B cell (primary cell): ENCODE data around the gene ZC3HAV1. TPM values are rescaled to one million over a fixed set of nuclear protein-coding genes. Genes with fewer than 3 reads are reported as not detected.
"Not testable (repeated sequence)": the region's sequence is repeated elsewhere in the genome, so short reads cannot be mapped to it uniquely, and the experiment has no call there.

Source experiments
- ATAC-seq: fragments of 200-7000 bp; cut with Tn5 transposase; one replicate; pipeline ENCODE4 v1.10.0; 2021; ENCODE audit warnings: low read depth, mild to moderate bottlenecking, moderate number of reproducible peaks, moderate library complexity
- CTCF ChIA-PET: fragments of 350-600 bp; sonication (Branson Sonifier 250); formaldehyde crosslinking; loops from one replicate; lab custom pipeline; 2021; ENCODE audit warnings: antibody characterized with exemption, inconsistent platforms; lab: Charles Lee
- POLR2A ChIA-PET: fragments of 350-600 bp; sonication (Branson Sonifier 250); formaldehyde crosslinking; loops from one replicate; lab custom pipeline; 2021; ENCODE audit warnings: antibody characterized with exemption; lab: Charles Lee
- DNase-seq: peaks from one replicate; pipeline ENCODE4 v3.0.0; 2013
- H2AFZ ChIP-seq: 2 replicates; pipeline ENCODE4 v1.6.1; 2012; ENCODE audit warnings: mild to moderate bottlenecking, low read depth, low read length; ENCODE audit not compliant: insufficient read depth, poor library complexity, severe bottlenecking
- H3K27ac ChIP-seq, 2 donors: 1 replicate in 1 of 2; 2 replicates in 1 of 2; pipeline ENCODE4 v1.5.1; 2012 to 2013; ENCODE audit warnings: low read length in 2 of 2, mild to moderate bottlenecking in 2 of 2, moderate library complexity in 1 of 2
- H3K27me3 ChIP-seq, 4 experiments: fragments of 200-600 bp in 1 of 4; sonication (generic) in 1 of 4; replicated peaks in 1 of 4; 1 replicate in 2 of 4; 2 replicates in 2 of 4; pipeline versions ENCODE4 v1.6.1 to v1.7.0; 2013 to 2016; ENCODE audit warnings: low read length in 3 of 4, mild to moderate bottlenecking in 2 of 4, mixed read lengths in 1 of 4, moderate library complexity in 1 of 4; ENCODE audit not compliant: insufficient read depth in 4 of 4, control insufficient read depth in 3 of 4; ENCODE audit errors: control extremely low read depth in 1 of 4
- H3K36me3 ChIP-seq, 2 experiments: replicated peaks in 1 of 2; 1 replicate in 1 of 2; 2 replicates in 1 of 2; pipeline versions ENCODE4 v1.6.1 to v1.7.1; 2013; ENCODE audit warnings: low read length in 1 of 2; ENCODE audit not compliant: insufficient read depth in 2 of 2, control insufficient read depth in 1 of 2; ENCODE audit errors: control extremely low read depth in 1 of 2, extremely low read depth in 1 of 2
- H3K4me1 ChIP-seq, 2 donors: fragments of 200-600 bp in 1 of 2; sonication (generic) in 1 of 2; 1 replicate in 1 of 2; 2 replicates in 1 of 2; pipeline versions ENCODE4 v1.5.1 to v1.6.1; 2013 to 2017; ENCODE audit warnings: low read length in 2 of 2; ENCODE audit not compliant: control insufficient read depth in 2 of 2, insufficient read depth in 2 of 2
- H3K4me2 ChIP-seq: replicated peaks from 2 replicates; pipeline ENCODE3; 2012; ENCODE audit warnings: mild to moderate bottlenecking, low read depth, low read length; ENCODE audit not compliant: poor library complexity, severe bottlenecking
- H3K4me3 ChIP-seq, 5 experiments: fragments of 200-600 bp in 1 of 5; sonication (generic) in 1 of 5; 1 replicate in 3 of 5; 2 replicates in 2 of 5; pipeline versions ENCODE4 v1.5.1 to v1.7.0; 2011 to 2016; ENCODE audit warnings: low read length in 4 of 5, mild to moderate bottlenecking in 4 of 5, low read depth in 2 of 5, control low read depth in 1 of 5, moderate library complexity in 1 of 5; ENCODE audit not compliant: insufficient read depth in 1 of 5; ENCODE audit errors: control extremely low read depth in 1 of 5, extremely low read depth in 1 of 5
- H3K79me2 ChIP-seq: fragments of 200-600 bp; sonication (generic); one replicate; pipeline ENCODE4 v1.6.0; 2016; ENCODE audit warnings: low read length; ENCODE audit not compliant: control insufficient read depth, insufficient read depth
- H3K9ac ChIP-seq: fragments of 200-600 bp; sonication (generic); 2 replicates; pipeline ENCODE4 v1.6.1; 2017; ENCODE audit warnings: mild to moderate bottlenecking, low read length, moderate library complexity
- H3K9me3 ChIP-seq, 3 donors: one replicate each; pipeline versions ENCODE4 v1.6.1 to v1.7.1; 2013; ENCODE audit warnings: low read length in 2 of 3; ENCODE audit not compliant: control insufficient read depth in 2 of 3, insufficient read depth in 1 of 3; ENCODE audit errors: control extremely low read depth in 1 of 3
- H4K20me1 ChIP-seq: 2 replicates; pipeline ENCODE4 v1.6.0; 2012; ENCODE audit warnings: mild to moderate bottlenecking, low read length; ENCODE audit not compliant: insufficient read depth, control insufficient read depth, poor library complexity, severe bottlenecking
- H3K27ac Mint-ChIP-seq: one replicate; pipeline ENCODE4 v1.8.0; 2021; ENCODE audit warnings: mixed read lengths
- H3K27me3 Mint-ChIP-seq: one replicate; pipeline ENCODE4 v1.8.0; 2021; ENCODE audit warnings: mixed read lengths
- H3K4me1 Mint-ChIP-seq: one replicate; pipeline ENCODE4 v1.8.0; 2021; ENCODE audit warnings: mixed read lengths
- H3K4me3 Mint-ChIP-seq: one replicate; pipeline ENCODE4 v1.8.0; 2021; ENCODE audit warnings: mixed read lengths
- H3K9me3 Mint-ChIP-seq: one replicate; pipeline ENCODE4 v1.8.0; 2022; ENCODE audit warnings: mixed read lengths; ENCODE audit not compliant: insufficient read depth
- EZH2 ChIP-seq: IDR thresholded peaks from 2 replicates; pipeline ENCODE4 v1.6.1; 2012; ENCODE audit warnings: borderline replicate concordance, low read depth, mild to moderate bottlenecking, moderate library complexity, low read length; ENCODE audit not compliant: insufficient read depth, poor library complexity, severe bottlenecking
- WGBS: methylation state at CpG from one replicate; pipeline ENCODE4 v1.1.5; 2013; ENCODE audit warnings: missing lambda C conversion rate; ENCODE audit not compliant: insufficient coverage; 5-methylcytosine and 5-hydroxymethylcytosine counted together
- intact Hi-C: fragments of 100-400 bp; cut with micrococcal nuclease; formaldehyde crosslinking; loops from one replicate; pipeline ENCODE4 v1.10.0; 2022
- polyA plus RNA-seq: library from polyadenylated mRNA; depleted of rRNA; stranded (reverse); fragments of >200 nt; gene quantifications from 2 replicates; pipeline ENCODE4 v1.2.3, GENCODE V29; 2012
- total RNA-seq, 2 donors: library from RNA; stranded (reverse); fragments of 120-200 nt in 1 of 2; gene quantifications; 1 replicate in 1 of 2; 2 replicates in 1 of 2; pipeline versions ENCODE4 v1.2.3 to v1.2.4, GENCODE V29; 2013 to 2022
- TF ChIP-seq, protein P1 (sequence below): fragments of 200-600 bp; IDR thresholded peaks from one replicate; pipeline ENCODE4 v1.8.0; 2022; ENCODE audit warnings: antibody characterized with exemption, mild to moderate bottlenecking

Gene ZC3HAV1
- total and polyA plus RNA-seq, 2 donors (not counting 1 experiment from before 2014, with no cell fraction given) = 45.9 to 101 TPM

DNA sequence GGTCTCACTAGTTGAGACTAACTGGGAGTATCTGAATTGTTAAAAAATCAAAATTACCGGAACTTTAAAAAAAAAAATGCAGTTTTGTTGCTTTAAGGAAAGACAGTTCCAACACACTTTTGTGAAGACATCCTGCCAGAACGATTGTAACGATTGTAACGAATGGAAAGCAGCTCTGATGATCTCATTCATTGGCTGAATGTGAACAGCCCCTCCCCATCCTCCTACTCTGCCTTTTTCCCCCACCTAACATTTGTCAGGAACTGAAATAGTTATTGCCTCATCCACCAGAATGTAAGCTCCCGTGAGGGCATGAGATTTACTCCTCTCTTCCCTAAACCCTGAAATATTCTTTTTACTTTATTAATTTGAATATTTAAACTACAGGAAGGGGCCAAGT is 50.6 kb downstream of the ZC3HAV1 start:
- peak overlapping the region; percentile 22 for H3K27ac Mint-ChIP-seq
- intact Hi-C loops = no loop called here
- H3K4me1 ChIP-seq = no peaks in the 10 kb centered on the region
- H3K27ac ChIP-seq = no peak overlapping the region
- peaks cover 45% of the 10 kb centered on the region for H4K20me1 ChIP-seq
- no peaks in the 10 kb centered on the region for H3K9me3 ChIP-seq
- H3K79me2 ChIP-seq = peaks cover 22% of the 10 kb centered on the region
- no peak overlapping the region for H3K4me2 ChIP-seq
- no peak for DNase-seq
- POLR2A ChIA-PET = interaction anchor here (0.7 kb wide), 1 partner anchor 24 kb away, joined by 5 read pairs; no protein-coding TSS in a partner anchor
- no peaks in the 10 kb centered on the region for H3K27me3 Mint-ChIP-seq
- peaks cover 4% of the 10 kb centered on the region for H3K4me1 Mint-ChIP-seq
- no peak overlapping the region for H3K4me3 ChIP-seq
- H3K36me3 ChIP-seq = peaks cover 6 to 87% of the 10 kb centered on the region in 2 experiments
- no peak for TF ChIP-seq EZH2
- TF ChIP-seq, protein P1, sequence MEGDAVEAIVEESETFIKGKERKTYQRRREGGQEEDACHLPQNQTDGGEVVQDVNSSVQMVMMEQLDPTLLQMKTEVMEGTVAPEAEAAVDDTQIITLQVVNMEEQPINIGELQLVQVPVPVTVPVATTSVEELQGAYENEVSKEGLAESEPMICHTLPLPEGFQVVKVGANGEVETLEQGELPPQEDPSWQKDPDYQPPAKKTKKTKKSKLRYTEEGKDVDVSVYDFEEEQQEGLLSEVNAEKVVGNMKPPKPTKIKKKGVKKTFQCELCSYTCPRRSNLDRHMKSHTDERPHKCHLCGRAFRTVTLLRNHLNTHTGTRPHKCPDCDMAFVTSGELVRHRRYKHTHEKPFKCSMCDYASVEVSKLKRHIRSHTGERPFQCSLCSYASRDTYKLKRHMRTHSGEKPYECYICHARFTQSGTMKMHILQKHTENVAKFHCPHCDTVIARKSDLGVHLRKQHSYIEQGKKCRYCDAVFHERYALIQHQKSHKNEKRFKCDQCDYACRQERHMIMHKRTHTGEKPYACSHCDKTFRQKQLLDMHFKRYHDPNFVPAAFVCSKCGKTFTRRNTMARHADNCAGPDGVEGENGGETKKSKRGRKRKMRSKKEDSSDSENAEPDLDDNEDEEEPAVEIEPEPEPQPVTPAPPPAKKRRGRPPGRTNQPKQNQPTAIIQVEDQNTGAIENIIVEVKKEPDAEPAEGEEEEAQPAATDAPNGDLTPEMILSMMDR = no peak
- H3K4me3 Mint-ChIP-seq = no peak overlapping the region
- WGBS = 79% methylated on average over 3 of the region's 5 CpGs
- H2AFZ ChIP-seq = no peak overlapping the region
- CTCF ChIA-PET = interaction anchor here (0.8 to 2.7 kb wide), 5 partner anchors 11 to 41 kb away, joined by 3 to 18 read pairs (median 5); no protein-coding TSS in a partner anchor
- no peaks in the 10 kb centered on the region for H3K27me3 ChIP-seq
- ATAC-seq = no peak
- no peaks in the 10 kb centered on the region for H3K9me3 Mint-ChIP-seq
- H3K9ac ChIP-seq = no peak overlapping the region

DNA sequence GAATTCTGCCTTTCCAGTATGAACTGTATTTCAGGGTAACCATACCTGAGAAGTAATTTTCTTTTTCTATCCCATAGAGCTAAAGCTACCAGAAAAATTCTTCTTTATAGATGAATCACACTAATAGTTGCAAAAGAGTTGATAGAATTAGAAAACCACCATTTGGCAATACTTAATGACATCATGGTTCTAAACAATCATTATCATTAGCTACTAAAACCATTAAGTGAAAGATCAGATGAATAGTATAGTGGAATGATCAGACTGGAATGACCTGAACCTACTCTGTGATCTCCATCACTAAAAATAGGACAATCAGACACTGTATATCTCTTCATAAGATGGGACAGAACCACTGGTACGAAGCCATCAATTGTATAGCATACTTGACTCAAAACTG is 53.8 kb downstream of the ZC3HAV1 start:
- intact Hi-C loops = no loop called here
- 80% methylated on average over 1 of the region's 1 CpG for WGBS

DNA sequence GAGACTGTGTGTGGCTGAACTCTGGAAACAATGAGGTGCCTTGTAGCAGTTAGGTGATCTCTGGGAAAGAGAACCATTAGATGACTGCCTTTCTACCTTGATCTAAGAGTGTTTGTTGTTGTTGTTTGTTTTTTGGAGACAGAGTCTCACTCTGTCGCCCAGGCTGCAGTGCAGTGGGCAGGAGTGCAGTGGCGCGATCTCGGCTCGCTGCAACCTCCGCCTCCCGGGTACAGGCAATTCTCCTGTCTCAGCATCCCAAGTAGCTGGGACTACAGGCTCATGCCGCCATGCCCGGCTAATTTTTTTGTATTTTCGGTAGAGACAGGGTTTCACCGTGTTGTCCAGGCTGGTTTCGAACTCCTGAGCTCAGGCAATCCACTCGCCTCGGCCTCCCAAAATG is 54.9 kb downstream of the ZC3HAV1 start:
- peaks cover 5 to 87% of the 10 kb centered on the region in 2 experiments for H3K36me3 ChIP-seq
- CTCF ChIA-PET = interaction anchor here (2.4 kb wide), 1 partner anchor 20 kb away, joined by 11 read pairs; no protein-coding TSS in a partner anchor
- H3K4me3 ChIP-seq, H3K27ac Mint-ChIP-seq, H3K4me2 ChIP-seq, H3K27ac ChIP-seq, intact Hi-C loops, POLR2A ChIA-PET, H3K9ac ChIP-seq, H3K27me3 Mint-ChIP-seq, H3K9me3 Mint-ChIP-seq, H3K27me3 ChIP-seq, H2AFZ ChIP-seq, ATAC-seq, H3K4me1 Mint-ChIP-seq, DNase-seq, H3K9me3 ChIP-seq, H3K4me1 ChIP-seq, H3K4me3 Mint-ChIP-seq: not testable (repeated sequence)
- WGBS = 98% methylated on average over 14 of the region's 14 CpGs
- peaks cover 37% of the 10 kb centered on the region for H4K20me1 ChIP-seq
- peaks cover 13% of the 10 kb centered on the region for H3K79me2 ChIP-seq

More for the DNA sequence above, 53.8 kb downstream of the ZC3HAV1 start:
- ChIA-PET POLR2A (no interaction called here), CTCF (no interaction called here)
- Histone ChIP-seq H3K79me2 (peaks cover 16% of the 10 kb centered on the region), H4K20me1 (peaks cover 41% of the 10 kb centered on the region), H3K27me3 (no peaks in the 10 kb centered on the region), H3K4me2 (no peak overlapping the region), H3K9ac (no peak overlapping the region), H2AFZ (no peak overlapping the region), H3K27ac (no peak overlapping the region), H3K9me3 (no peaks in the 10 kb centered on the region), H3K4me1 (no peaks in the 10 kb centered on the region), H3K4me3 (no peak overlapping the region), H3K36me3 (peaks cover 9 to 87% of the 10 kb centered on the region in 2 experiments)
- TF ChIP-seq EZH2 = no peak
- TF ChIP-seq, protein P1 = no peak
- no peak overlapping the region for H3K4me3 Mint-ChIP-seq
- no peaks in the 10 kb centered on the region for H3K27me3 Mint-ChIP-seq
- peak overlapping the region; percentile 65 for H3K27ac Mint-ChIP-seq
- ATAC-seq = no peak
- no peak for DNase-seq
- peaks cover 4% of the 10 kb centered on the region for H3K4me1 Mint-ChIP-seq
- H3K9me3 Mint-ChIP-seq = no peaks in the 10 kb centered on the region
